CD4-positive, alpha-beta T cell treated with Interleukin-17A for 4 hours (primary cell): ENCODE data around the gene BTG1.
"Not testable (repeated sequence)": the region's sequence is repeated elsewhere in the genome, so short reads cannot be mapped to it uniquely, and the experiment has no call there.

Experiments used
- DNase-seq: peaks from one replicate; pipeline ENCODE4 v3.0.0-alpha.2; 2020; ENCODE audit warnings: mixed read lengths

The BTG1 gene

DNA sequence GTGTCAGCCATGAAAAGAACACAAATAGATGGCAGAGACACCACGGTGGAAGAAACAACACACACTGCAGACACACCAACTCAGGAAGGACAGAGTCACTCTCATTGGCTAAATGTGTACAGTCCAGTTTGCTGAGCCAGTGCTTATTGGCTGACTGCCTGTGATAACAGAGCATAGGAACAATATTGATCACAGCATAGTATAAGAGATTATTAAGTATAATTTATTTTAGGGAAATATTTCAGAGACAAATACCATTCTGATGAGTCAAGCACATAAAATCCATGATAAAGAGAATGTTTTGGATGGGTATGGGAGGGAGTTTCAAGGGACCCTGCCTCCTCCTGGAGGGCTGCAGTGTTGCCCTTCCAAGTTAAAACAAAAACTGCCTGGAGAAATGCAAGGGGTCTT, 50.9 kb downstream of the BTG1 start:
- DNase-seq, result no peak

DNA sequence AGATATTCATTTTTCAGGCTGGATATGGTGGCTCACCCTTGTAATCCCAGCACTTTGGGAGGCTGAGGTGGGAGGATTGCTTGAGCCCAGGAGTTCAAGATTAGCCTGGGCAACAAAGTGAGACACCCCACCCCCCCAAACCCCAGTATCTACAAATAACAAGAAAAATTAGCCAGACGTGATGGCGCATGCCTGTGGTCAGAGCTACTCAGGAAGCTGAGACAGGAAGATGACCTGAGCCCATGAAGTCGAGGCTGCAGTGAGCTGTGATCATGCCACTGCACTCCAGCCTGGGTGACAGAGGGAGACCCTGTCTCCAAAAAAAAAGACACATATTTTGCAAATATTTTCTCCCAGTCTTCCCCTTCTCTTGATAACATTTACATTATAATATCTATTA, 51.3 kb downstream of the BTG1 start:
- not testable (repeated sequence) for DNase-seq
